ENCODE results near the gene PDE9A.

Gene PDE9A

GRCh38 chr21:42641311-42642218 is 11.9 kb upstream of the PDE9A start:
- DNase-seq (ENCODE audit: low read depth in 1 of 2, low spot score in 1 of 2) = no peak

DNA sequence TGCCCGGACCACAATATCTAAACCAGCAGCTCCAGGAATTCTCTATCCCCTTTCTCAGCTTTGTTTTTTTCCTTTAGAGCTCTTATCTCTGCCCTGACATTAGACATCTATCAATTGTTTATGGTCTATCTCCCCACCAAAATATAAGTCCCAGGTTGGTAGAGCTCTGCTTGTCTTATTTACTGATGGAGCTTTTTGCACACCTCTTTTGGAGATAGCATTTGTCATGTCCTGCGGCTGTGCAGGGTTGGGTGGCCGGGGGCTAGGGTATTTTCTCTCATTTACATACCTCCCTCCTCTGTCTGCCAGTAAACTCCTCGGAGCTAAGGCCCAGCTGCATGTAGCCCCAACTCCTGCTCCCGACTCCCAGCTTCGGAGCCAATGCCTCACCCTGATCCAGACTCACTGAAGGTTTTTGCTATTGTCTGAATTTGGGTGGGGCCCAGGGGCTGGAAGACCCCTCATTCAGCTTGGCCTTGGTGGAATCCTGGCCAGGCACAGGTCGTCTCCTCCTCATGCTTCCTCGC is 11.1 kb upstream of the PDE9A start:
- no peak for DNase-seq (ENCODE audit: low read depth in 1 of 2, low spot score in 1 of 2)

DNA sequence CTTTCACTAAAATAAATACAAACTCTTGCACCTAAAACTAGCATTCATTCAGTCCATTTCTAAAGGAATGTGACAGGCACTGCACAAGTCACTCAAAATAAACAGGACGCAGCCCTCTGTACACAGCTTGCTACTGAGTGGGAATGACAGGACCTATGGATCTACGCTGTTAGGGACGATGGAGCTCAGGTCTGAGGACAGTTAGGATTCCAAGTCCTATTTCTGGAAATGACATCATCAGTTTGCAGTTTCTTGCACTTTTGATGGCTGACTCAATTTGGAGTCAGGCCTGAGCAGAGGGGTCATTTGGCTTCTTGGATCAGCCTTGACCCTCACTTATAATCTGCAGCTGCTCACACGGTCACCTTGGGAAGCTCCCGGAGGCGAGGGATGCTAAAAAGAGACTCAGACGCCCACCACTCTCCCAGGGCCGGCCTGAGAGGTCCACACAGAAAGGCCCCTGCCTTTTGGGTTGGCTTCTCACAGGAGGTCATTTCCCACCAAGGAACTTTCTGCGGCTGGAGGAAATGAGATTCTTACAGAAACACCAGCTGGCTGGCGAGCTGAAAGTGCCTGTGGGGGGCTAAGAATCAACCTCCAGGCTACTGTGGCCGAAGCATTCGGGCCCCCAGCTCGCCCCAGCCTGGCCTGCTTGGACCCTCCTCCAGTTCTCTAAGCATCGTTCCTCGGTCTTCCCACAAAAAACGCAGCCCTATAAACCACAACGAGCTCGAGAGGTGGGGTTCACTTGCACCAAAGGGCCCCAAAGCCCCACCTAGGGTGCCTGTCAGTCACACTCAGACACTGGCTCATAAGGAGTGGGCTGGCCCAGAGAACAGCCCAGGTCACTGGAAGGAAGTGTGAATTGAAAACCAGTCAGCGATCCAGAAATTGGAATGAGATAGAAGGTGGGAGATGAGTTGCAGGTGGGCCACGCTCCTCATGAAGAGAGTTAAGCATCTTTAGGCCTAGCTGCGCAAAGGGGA is 8.9 kb upstream of the PDE9A start:
- no peak for DNase-seq (ENCODE audit: low read depth in 1 of 2, low spot score in 1 of 2)

DNA sequence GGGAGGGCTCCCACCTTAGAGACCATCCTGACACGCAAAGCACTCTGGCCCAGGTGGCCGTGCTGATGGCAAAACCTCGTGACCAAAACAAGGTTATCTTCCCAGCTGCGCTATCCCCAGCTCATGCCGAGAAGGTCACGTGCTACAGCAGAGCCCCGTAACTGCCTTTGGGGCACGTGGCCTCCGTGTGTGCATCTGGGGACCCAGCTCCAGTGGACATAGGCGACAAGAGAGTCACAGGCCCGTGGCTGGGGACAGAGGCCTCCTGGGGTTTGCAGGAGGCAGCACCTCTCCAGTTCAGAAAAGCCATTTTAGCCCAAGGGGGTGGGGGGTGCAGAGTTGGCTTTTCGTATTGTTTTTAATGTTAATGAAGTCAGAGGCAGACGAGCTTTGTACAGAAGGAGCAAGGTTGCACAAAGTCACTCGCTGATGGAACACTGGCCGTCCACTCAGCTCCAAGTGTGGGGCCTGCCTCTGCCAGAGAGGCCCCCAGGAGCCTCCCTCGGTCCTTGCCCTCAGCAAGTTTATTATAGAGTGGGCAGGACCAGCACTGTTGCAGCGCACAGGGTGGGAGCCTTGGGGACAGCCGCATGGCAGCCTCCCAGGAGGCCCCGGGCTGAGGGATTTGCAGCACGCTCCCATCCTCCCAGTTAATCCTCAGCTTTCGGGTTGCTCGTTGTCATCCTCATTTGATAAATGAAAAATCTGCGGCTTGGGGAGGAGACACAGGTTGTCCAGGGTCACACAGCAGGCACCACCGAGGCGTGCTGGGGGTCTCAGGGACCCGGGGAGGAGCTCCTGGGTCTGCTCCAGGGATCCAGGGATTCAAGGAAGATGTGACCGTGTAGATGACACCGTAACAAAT is 8.0 kb upstream of the PDE9A start:
- no peak for DNase-seq (ENCODE audit: low read depth in 1 of 2, low spot score in 1 of 2)

DNA sequence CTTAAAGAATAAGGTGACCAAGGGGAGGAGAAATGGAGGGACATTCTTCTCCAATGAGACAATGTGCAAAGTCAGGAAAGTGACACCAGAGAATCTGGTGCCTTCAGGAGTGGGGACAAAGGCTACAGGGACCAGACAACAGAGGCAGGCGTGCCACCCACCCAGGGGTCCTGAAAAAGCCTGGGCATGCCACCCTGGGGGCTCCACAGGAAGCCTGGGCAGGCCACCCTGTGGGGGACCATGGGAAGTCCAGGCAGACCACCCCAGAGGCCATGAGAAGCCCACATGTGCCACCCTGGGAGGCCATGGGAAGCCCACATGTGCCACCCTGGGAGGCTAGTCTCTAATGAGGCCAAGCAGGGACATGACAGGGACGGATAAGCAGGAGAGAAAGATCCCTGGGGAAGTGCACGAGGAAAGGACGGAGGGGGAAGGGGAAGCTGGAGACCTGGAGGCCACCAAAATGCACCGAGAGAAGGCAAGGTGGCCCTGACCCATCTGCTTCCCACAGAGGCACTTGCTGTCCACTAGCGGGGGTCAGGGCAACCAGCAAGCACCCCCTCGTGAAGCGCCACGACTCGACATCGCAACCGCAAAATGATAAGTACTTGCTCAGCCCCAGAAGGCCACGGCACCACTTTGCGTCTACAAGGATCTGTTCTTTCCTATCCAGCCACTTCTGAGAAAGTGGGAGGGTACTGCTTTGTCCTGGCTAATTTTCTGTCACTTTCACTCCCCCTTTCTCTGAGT is 7.2 kb upstream of the PDE9A start:
- DNase-seq (ENCODE audit: low read depth in 1 of 2, low spot score in 1 of 2) = no peak

DNA sequence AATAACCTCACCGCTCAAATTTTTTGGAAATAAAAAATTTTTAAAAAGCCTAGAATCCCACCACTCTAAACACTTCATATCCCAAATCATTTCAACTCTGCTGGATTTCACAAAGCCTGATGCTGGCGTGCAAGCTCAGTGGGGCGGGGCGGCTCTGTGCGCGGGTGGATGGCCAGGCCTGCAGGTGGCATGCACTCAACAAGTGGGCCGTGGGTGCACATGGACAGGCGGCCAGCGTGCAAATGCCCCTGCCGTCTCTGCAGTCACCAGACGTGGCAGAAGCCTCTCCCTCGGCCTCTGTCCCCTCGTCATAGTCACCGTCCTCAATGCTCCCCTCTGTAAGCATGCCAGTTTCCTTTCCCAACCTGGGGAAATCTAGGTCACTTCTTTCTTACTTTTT is 6.6 kb upstream of the PDE9A start:
- DNase-seq (ENCODE audit: low read depth in 1 of 2, low spot score in 1 of 2) = no peak

DNA sequence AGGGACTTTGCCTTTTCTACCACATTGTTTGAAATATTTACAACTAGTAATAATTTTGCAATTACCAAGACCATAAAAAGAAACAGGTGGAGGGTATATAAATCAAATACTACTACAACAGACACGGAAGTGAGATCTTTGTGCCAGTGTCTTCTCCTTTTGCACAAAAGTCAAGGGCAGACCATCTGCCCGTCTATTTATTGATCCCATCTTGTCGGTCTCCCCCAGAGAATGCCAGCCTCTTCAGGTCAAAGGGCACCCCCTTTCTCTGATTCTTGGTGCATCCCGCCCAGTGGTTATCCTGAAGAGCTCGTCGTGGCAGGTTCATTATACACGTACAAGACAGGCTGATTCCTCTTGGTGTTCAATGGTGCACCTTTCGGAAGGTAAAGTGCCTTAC is 4.8 kb upstream of the PDE9A start:
- DNase-seq (ENCODE audit: low read depth in 1 of 2, low spot score in 1 of 2) = no peak

DNA sequence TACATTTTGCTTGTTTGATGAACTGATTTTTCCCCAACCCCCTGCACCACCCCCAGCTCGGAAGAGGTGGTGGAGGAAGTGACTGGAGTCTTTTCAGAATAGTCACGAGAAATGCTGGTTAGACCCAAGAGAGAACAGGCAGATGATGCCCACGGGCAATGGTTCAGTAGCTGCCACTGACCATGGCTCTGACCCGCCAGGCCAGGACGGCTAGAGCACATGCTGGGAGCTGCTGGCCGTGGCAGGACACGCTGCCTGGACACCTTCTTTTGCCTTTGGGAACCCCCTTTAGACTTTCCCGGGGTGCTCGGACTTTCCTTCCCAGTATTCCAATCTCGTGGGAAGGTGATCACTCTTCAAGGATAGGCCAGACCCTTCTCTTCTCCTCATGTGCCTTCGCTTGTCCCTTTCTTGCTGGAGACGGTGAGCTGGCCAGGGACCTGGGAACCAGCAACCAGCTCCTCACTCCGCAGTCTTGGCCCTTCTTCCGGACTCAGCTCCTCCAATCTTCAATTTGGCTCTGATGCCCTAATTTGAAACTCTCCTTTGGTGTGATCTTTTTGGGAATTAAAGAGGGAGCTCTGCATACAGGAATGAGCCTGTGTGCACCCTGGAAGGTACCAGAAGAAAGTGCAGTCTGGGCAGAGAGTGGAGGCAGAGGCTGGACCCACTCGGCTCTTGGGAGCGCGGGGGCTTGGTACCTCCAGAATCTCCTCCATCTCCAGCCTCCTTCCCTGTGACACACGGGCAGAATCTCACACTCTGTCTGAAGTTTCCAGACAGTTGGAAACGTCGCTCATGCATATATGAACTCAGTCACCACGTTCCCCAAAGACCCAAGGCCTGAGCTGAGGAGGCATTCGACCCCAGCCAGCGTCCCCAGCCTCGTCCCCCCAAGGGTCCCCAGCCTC is 4.0 kb upstream of the PDE9A start:
- DNase-seq (ENCODE audit: low read depth in 1 of 2, low spot score in 1 of 2) = no peak

DNA sequence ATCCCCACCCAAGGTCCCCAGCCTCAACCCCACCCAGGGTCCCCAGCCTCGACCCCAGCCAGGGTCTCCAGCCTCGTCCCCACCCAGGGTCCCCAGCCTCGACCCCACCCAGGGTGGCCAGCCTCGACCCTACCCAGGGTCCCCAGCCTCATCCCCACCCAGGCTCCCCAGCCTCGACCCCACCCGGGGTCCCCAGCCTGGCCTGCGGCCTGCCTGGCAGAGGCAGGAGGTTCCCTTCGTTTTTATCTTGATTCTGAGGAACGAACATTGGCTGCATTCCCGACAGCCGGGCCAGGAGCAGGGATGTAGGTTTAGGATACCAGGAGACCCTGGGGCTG is 3.4 kb upstream of the PDE9A start:
- DNase-seq (ENCODE audit: low read depth in 1 of 2, low spot score in 1 of 2) = no peak

- no peak for DNase-seq (ENCODE audit: low read depth in 1 of 2, low spot score in 1 of 2)
Observed at GRCh38 chr21:42650441-42651421, 2.7 kb upstream of the PDE9A start.

DNA sequence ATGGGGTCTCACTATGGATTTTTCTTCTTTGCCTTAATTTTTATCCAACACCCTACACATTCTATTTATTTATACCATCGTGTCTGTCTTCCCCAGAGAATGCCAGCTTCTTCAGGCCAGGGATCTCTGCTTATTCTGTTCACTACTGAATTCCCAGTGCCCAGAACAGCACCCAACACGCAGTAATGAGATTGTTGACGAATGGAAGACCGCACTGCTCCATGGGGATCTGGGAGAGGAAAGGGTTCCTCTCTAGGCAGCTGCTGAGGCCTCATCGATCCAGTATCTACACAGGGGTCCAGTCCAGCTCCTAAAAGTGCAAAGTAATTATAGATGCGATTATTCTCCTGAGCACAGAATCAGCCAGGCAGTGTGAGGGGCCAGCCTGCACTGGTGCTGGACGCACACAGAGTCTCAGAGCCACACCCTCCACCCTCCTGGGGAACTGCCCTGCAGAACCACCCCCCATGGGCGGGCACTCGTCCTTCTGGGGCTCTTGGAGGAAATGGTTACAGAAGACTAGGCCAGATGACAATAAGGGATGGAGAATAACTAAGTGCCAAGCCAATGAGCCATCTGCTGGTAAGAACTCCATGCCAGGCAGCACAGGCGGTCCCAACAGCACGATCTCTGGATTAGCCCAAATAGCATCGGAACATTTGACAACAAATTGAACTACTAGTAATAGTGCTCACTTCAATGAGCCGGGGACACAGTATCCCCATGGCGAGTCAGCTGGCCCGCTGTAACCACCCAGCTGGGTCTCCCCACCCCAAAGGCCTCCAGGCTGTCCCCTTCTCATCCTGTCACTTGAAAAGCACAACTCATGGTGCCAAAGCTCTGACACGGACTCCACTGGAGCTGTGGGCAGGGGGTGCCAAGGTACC is 1.7 kb upstream of the PDE9A start:
- no peak for DNase-seq (ENCODE audit: low read depth in 1 of 2, low spot score in 1 of 2)

DNA sequence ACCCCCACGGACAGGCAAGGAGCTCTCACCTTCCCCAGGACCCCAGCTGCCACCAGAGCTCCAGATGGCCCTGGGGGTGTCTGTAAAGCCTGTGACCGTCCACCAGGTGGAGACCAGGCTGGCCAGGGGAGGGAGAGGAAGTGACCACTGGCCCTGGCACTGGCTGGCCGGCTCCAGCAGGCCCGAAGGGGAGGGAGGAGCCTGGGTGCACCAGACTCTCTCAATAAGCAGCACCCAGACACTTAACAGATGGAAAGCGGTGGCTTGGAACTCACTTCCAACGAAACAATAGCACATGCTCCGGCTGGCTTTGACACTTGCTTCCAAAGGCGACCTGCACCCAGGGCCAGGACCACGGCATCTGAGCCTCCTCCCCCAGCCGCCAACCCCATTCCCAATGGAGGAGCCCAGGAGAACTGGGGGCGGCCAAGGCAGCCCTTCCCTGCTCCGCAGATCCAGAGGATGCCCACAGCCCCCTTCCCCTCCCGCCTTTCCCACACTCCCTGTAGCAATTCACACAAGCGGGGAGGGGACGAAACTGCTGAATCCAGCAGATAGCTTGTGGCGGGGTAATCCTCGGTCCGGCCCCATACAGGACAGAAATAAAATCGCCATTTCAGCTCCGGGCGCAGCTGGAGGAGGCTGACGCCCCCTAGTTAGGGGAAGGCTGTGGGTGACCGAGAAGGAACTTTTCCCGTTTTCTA is 742 bp upstream of the PDE9A start:
- DNase-seq (ENCODE audit: low read depth in 1 of 2, low spot score in 1 of 2) = no peak

DNA sequence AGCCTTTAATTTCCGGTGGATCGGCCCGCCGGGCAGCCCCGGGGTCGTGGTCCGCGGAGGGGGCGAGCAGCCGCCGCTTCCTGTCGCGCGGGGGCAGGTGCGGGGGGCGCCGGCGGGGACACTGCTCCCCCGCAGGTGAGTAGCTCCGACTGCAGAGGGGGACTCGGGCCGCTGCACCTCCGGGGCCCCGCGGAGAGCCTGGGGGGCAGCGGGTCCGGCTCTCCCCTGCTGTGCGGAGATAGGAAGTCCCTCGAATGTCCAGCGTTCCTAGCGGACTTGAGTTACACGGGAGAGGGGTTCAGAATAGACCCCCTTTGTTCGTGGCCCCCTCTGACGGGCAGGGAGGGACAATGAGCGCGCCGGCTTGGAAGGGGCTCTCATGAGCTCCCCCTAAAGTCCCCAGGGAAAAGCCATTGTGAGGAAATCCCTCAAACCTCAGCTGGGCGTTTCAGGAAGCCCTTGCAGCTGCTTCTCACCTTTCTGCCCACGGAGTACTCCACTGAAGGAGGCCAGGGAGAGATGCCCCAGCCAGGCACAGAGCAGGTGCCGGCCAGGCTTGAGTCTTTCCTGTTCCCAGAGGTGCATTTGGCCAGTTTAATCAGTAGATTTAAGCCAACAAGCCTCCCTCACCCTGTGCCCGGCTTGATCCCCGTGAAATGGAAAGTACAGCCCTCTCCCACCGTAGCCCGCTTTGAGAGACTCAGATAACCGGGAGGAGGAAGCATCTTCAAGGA is 925 bp downstream of the PDE9A start:
- no peak for DNase-seq (ENCODE audit: low read depth in 1 of 2, low spot score in 1 of 2)

GRCh38 chr21:42654913-42655795 is 1.7 kb downstream of the PDE9A start:
- no peak for DNase-seq (ENCODE audit: low read depth in 1 of 2, low spot score in 1 of 2)

All from activated CD4-positive, alpha-beta T cell treated with anti-CD3 and anti-CD28 coated beads, Interleukin-2, amount 50 U/mL, for 24 hours (primary cell).